ENCODE results near the gene NBPF11.
"Not testable (repeated sequence)": the region's sequence is repeated elsewhere in the genome, so short reads cannot be mapped to it uniquely, and the experiment has no call there.

NBPF11 gene

DNA sequence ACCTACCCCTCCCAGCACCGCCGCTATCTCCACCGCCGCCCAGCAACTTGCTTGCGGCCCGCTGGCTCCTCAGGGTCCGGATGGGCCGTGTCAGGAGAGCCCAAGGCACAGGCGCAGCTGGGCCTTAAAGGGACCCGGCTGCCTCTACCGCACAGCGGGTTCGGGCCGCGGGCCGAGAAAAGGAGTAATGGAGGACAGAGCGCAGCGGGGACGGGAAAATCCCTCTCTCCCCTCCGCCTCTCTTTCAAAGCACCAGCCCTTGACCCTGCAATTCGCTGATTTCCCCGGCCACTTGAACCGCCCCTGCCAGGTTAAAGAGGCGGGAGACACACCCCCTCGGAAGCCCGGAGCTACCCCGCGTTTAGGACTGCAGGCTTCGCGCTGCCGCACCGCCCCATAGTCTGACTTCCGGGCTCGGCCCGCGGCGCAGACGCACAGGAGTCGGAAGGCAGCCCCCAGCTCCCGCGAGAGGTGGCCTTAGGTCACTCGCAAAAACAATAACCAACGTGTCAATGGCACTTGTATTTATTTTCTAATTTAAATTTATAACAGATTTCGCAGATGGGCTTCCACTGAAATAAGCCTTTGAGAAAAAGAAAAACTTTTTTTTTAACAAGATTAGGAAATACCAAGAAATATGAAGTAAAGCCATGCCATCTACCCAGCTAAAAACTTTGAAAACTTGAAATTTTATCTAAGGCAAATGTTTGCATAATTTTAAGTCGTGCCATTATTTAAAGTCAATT is at the start of gene NBPF11:
Gene NBPF11, minus strand, starts transcription at position 371 of the 746 bp plus-strand sequence. CDS start 25,278 bp downstream, outside the sequence.
- DNase-seq: peak; percentile 49

DNA sequence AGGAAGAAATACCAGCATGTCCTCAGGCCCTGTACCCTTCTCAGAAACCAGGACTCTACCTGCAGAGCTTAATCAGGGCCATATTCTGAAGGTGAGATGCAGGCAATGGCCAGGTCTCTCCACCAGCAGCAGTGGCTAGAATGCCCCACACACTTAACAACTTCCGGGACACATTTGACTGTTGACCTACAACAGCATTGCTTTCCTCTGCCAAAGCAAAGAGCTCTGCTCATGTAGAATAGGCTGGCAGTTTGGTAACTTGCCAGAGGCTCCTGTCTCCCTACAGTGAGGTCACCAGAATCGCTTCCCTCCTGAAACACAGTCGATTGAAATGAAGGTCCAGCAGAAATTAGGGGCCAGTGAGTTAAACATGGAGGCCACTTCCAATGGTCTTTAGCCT is 45.3 kb upstream of the NBPF11 start:
- not testable (repeated sequence) for DNase-seq

GRCh38 chr1:148196949-148197348 is 44.9 kb upstream of the NBPF11 start:
- not testable (repeated sequence) for DNase-seq

GRCh38 chr1:148195115-148195514 is 43.0 kb upstream of the NBPF11 start:
- not testable (repeated sequence) for DNase-seq

DNA sequence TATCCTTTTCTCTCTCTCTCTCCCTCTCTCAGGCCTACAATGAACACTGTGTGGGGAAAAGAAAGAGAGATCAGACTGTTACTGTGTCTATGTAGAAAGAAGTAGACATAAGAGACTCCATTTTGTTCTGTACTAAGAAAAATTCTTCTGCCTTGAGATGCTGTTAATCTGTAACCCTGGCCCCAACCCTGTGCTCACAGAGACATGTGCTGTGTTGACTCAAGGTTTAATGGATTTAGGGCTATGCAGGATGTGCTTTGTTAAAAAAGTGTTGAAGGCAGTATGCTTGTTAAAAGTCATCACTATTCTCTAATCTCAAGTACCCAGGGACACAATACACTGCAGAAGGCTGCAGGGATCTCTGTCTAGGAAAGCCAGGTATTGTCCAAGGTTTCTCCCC is 36.7 kb upstream of the NBPF11 start:
- DNase-seq: not testable (repeated sequence)

DNA sequence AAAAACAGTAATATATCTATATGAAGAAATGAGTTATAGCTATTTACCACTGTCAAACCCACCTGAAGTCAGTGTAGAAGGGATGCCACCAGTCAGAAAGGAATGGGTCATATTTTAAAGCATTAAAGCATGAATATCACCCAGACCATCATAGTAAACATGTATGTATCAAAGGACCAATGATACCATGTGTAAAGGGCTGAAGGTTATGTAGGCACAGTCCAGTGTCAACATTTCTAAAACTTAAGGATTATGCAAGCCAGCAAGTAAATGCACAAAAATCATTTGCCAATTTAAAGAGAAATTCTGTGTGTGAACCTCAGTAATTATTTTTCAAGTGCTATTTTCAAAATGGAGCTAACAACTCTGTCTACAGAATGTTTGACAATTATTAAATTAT is 26.6 kb upstream of the NBPF11 start:
- DNase-seq: not testable (repeated sequence)

- DNase-seq: not testable (repeated sequence)
Measured at GRCh38 chr1:148175414-148175813, 23.3 kb upstream of the NBPF11 start.

- not testable (repeated sequence) for DNase-seq
Measured at GRCh38 chr1:148171995-148172394, 19.9 kb upstream of the NBPF11 start.

- no peak for DNase-seq
Measured at GRCh38 chr1:148166558-148167492, 14.7 kb upstream of the NBPF11 start.

DNA sequence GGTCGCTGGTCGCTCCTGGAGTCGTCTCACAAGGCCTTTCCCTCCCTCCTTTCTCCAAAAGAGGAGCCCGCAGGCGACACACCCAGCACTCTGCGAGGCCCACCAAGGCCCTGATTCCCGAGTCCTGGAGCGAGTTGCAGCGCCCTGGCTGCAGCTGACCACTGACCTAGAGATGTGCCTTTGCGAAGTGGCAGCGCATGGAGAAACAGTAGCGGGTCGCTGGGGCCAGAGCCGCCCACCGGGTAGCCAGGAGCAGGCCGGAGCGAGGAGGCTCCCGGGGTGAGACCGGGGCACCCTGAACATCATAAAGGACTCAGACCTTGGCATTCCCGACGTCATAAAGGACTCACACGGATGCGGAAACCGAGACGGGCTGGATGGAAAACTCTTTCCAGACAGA is 10.3 kb upstream of the NBPF11 start:
- no peak for DNase-seq

GRCh38 chr1:148161053-148161901 is 9.2 kb upstream of the NBPF11 start:
- DNase-seq: no peak

GRCh38 chr1:148160343-148161052 is 8.4 kb upstream of the NBPF11 start:
- DNase-seq: no peak

DNA sequence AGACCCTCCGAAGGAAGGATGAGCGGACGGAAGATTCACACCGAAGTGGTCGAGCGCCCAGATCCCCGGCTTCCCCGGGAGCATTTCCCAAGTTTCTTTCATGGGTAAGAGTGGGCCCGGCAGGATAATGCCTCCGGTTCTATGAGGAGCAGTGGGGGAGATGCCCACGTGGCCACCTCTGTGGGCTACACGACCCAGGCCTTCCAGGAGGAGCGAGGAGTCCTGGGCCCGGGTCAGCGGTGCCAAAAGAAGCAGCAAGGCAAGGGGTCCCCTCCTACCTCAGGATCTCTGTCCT is 7.9 kb upstream of the NBPF11 start:
- DNase-seq: no peak

DNA sequence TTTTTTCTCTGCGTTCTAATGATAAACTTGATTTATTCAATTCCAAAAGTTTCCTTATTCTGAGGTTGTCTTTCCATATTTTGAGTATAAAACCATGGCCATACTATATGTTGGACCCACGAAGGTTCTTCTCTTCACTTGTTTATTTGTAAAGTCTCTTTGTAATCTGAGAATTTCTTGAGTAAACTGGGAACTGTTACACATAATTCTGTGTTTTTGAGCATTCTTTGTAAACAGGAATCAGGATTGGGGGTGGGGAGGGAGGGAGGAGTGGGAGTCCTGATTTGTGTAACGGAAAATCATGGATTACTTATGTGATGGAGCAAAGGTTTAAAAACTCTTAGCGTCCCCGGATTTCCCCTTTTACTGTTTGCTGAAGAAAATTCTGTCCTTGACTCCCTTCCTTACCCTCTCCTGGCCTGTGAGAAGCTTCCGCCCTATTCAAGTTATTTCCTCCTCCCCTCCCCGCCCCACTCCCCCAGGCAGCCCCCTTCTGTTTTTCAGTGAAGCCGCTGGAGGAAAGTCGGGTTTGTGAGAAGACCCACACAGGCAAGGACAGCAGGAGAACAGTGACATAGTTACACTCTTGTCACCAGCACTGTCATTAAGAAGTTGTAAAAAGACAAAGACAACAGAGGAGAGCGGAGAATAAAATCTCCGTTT is 6.4 kb upstream of the NBPF11 start:
- DNase-seq: no peak

DNA sequence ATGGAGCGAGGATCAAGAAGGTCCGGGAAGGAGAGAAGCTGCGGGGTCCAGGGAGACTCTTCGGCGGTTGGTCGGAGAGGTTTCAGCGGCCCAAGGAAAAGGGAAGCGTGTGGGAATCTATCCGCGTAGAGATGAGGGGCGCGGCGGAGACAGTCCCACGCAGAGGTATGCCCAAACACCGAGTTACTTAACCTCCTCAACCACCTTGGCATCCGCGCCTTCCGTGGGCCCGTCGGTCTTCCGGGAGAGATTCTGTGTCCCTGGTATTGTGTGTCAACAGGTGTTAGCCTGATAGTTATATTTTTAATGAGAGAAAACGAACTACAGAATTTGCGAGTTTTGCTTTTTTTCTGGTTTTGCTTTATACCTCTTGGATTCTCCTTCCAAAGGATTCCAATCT is 5.7 kb upstream of the NBPF11 start:
- DNase-seq: not testable (repeated sequence)

DNA sequence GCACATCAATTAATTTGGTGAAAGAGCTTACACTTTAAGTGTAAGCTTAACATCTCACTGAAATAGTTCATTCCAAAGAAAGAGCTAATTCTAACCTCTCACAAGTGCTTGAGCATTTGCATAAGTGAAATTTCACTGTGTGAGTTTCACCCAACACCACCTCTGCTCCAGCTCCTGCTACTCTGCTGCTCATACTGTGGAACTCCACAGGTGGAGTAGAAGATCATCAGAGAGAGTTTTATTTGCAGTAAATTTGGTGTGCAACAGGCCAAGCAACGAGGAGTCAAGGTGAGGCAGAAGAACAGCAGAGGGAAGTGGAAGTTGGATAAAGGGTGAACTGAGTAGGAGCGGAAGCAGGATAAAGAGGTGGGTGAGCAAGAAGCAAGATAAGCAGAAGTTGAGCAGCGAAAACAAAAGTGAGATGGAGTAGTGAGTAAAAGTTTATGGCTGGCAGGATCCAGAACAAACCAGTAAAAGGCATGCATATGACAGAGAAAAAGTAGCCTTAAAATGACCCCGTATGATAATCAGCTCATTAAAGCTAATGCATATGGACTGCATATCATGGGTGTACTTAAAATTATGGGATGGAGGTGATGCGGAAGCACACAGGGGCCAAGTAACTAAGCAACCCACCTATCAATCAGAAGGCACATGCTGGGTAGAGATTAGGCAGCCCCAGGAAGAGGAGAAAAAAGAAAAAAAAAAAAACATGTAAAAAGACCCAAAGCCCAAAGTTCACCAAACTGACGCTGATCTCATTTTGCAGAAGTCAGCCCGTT is 3.6 kb upstream of the NBPF11 start:
- not testable (repeated sequence) for DNase-seq

- not testable (repeated sequence) for DNase-seq
Measured at GRCh38 chr1:148152795-148153194, 714 bp upstream of the NBPF11 start.

DNA sequence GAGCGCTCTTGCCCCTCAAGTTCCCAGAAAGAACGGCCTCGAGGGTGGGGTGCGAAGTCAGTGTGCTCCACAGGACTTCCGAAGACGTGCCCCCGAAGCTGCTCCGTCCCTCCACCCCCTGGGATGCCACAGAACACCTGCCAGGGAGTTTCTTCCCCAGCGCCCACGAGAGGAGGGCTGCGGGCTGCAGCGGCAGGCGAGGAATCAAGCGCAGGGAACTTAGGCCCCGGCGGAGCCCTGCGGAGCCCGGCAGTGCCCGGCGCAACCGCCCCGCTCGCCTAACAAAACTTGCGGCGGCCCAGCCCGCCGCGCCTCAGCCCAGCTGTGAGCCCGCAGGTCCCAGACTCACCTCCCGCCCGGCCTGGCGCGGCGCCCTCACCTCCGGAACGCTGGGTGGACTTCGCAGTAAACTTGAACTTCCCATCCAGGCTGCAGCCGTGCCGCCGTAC is 686 bp downstream of the NBPF11 start:
- DNase-seq: not testable (repeated sequence)

- DNase-seq: not testable (repeated sequence)
Measured at GRCh38 chr1:148150945-148151344, 1.1 kb downstream of the NBPF11 start.

DNA sequence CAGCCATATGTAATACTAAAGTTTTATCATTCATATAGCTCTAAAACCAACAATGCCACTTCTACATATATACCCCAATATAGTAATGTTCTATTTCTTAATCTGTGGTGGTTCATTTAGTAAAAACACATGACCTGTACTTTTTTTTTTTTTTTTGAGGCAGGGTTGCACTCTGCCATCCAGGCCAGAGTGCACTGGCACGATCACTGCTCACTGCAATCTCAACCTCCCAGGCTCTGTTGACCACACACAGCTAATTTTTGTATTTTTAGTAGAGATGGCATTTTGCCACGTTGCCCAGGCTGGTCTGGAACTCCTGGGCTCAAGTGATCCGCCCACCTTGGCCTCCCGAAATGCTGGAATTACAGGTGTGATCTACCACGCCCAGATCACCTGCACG is 2.1 kb downstream of the NBPF11 start:
- DNase-seq: not testable (repeated sequence)
